OCI-LY1 (cell line): Measurements from ENCODE around the gene MYO1A.

ENCODE experiments used
- CTCF ChIP-seq: fragments of 200-600 bp; sonication (generic), shearing (Covaris generic); IDR thresholded peaks from 2 replicates; pipeline ENCODE4 v1.5.1; 2017; ENCODE audit warnings: mild to moderate bottlenecking, antibody characterized with exemption, low read length, moderate library complexity, mixed read lengths
- EZH2 ChIP-seq: fragments of 200-600 bp; sonication (generic), shearing (Covaris generic); IDR thresholded peaks from 2 replicates; pipeline ENCODE4 v1.8.0; 2017; ENCODE audit warnings: borderline replicate concordance, mixed run types, mild to moderate bottlenecking, antibody characterized with exemption, low read length, moderate library complexity, mixed read lengths

- TF ChIP-seq CTCF (no peak), EZH2 (no peak)
These were observed 70.3 kb downstream of the MYO1A start for GRCh38 chr12:56979628-56980027.
